ENCODE data around the gene GPRIN1.

- TF ChIP-seq CTCF (IDR thresholded peaks at IDR 0.05; ENCODE audit: insufficient read depth, low read length, poor library complexity, severe bottlenecking), result no peak
- TF ChIP-seq EZH2phosphoT487 (conservative IDR thresholded peaks at IDR 0.05; ENCODE audit: low read length), result no peak
These were observed 36.2 kb upstream of the GPRIN1 start for GRCh38 chr5:176646049-176646706.

All from SU-DHL-6 (cell line).